Activated CD8-positive, alpha-beta T cell treated with anti-CD3 and anti-CD28 coated beads, Interleukin-2, amount 10 ng/mL, durations not matched to agents 7 days and 5 days (primary cell): ENCODE measurements around the gene BABAM2. TPM values are rescaled to one million over a fixed set of nuclear protein-coding genes. Genes with fewer than 3 reads are reported as not detected.
A peak's percentile ranks its signal among the peaks of the same experiment; 100 is the strongest.

Source experiments
- ATAC-seq: fragments of 150-1000 bp; cut with Tn5 transposase; one replicate; pipeline ENCODE4 v1.10.0; 2021; ENCODE audit warnings: moderate library complexity
- CTCF ChIA-PET: fragments of 350-600 bp; sonication (Branson Sonifier 250); formaldehyde crosslinking; loops from one replicate; lab custom pipeline; 2021; ENCODE audit warnings: antibody characterized with exemption; lab: Charles Lee
- POLR2A ChIA-PET: fragments of 350-600 bp; sonication (Branson Sonifier 250); formaldehyde crosslinking; loops from one replicate; lab custom pipeline; 2021; ENCODE audit warnings: antibody characterized with exemption; lab: Charles Lee
- DNase-seq: peaks from one replicate; pipeline ENCODE4 v3.0.0-alpha.2; 2020
- H3K27ac Mint-ChIP-seq: one replicate; pipeline ENCODE4 v1.8.0; 2021; ENCODE audit warnings: mild to moderate bottlenecking, mixed read lengths
- H3K27me3 Mint-ChIP-seq: one replicate; pipeline ENCODE4 v1.8.0; 2021; ENCODE audit warnings: low read depth, mixed read lengths
- H3K36me3 Mint-ChIP-seq: one replicate; pipeline ENCODE4 v1.8.0; 2021; ENCODE audit warnings: low read depth, mixed read lengths
- H3K4me1 Mint-ChIP-seq: one replicate; pipeline ENCODE4 v1.8.0; 2021; ENCODE audit warnings: low read depth, mixed read lengths
- H3K4me3 Mint-ChIP-seq: one replicate; pipeline ENCODE4 v1.8.0; 2021; ENCODE audit warnings: mild to moderate bottlenecking, mixed read lengths
- H3K9me3 Mint-ChIP-seq: one replicate; pipeline ENCODE4 v1.8.0; 2022; ENCODE audit warnings: mixed read lengths; ENCODE audit not compliant: insufficient read depth
- total RNA-seq, 2 experiments: library from RNA; stranded (reverse); gene quantifications; one replicate each; pipeline ENCODE4 v1.2.3, GENCODE V29; 2021

BABAM2 gene
- total RNA-seq, 2 experiments from 2014 or later: 47.0 to 49.0 TPM

GRCh38 chr2:28349546-28350165 is 459.1 kb downstream of the BABAM2 start:
- ChIA-PET POLR2A (no interaction called here), CTCF (interaction anchor here (0.9 to 1.1 kb wide), 2 partner anchors 15 to 666 kb away, joined by 3 to 4 read pairs; no protein-coding TSS in a partner anchor)
- Mint-ChIP-seq H3K4me3 (no peak overlapping the region), H3K27ac (peak overlapping the region; percentile 18), H3K36me3 (no peaks in the 10 kb centered on the region), H3K9me3 (no peaks in the 10 kb centered on the region), H3K4me1 (peaks cover 39% of the 10 kb centered on the region), H3K27me3 (no peaks in the 10 kb centered on the region)
- ATAC-seq (no peak), DNase-seq (no peak)

- ATAC-seq (no peak), DNase-seq (no peak)
- Mint-ChIP-seq H3K27me3 (no peaks in the 10 kb centered on the region), H3K36me3 (no peaks in the 10 kb centered on the region), H3K4me3 (no peak overlapping the region), H3K9me3 (no peaks in the 10 kb centered on the region), H3K27ac (no peak overlapping the region), H3K4me1 (peaks cover 39% of the 10 kb centered on the region)
- POLR2A ChIA-PET: no interaction called here
- CTCF ChIA-PET: interaction anchor here (0.6 to 1.1 kb wide), 3 partner anchors 14 to 666 kb away, joined by 3 to 4 read pairs (median 3); no protein-coding TSS in a partner anchor
Observed at GRCh38 chr2:28350196-28350595, 459.7 kb downstream of the BABAM2 start.

GRCh38 chr2:28350791-28351285 is 460.3 kb downstream of the BABAM2 start:
- CTCF ChIA-PET: interaction anchor here (0.6 kb wide), 1 partner anchor 581 kb away, joined by 3 read pairs; no protein-coding TSS in a partner anchor
- no peak for ATAC-seq
- Mint-ChIP-seq H3K27me3 (no peaks in the 10 kb centered on the region), H3K27ac (no peak overlapping the region), H3K4me3 (no peak overlapping the region), H3K36me3 (no peaks in the 10 kb centered on the region), H3K9me3 (no peaks in the 10 kb centered on the region), H3K4me1 (peaks cover 42% of the 10 kb centered on the region)
- POLR2A ChIA-PET: no interaction called here
- DNase-seq: no peak

- Mint-ChIP-seq H3K4me1 (peaks cover 40% of the 10 kb centered on the region), H3K9me3 (no peaks in the 10 kb centered on the region), H3K36me3 (no peaks in the 10 kb centered on the region), H3K4me3 (no peak overlapping the region), H3K27ac (peak overlapping the region; percentile 52), H3K27me3 (no peaks in the 10 kb centered on the region)
- ChIA-PET CTCF (no interaction called here), POLR2A (no interaction called here)
- ATAC-seq: no peak
- no peak for DNase-seq
Observed at GRCh38 chr2:28351621-28352020, 461.1 kb downstream of the BABAM2 start.

GRCh38 chr2:28352104-28352503 is 461.6 kb downstream of the BABAM2 start:
- Mint-ChIP-seq H3K4me1 (peaks cover 37% of the 10 kb centered on the region), H3K27me3 (no peaks in the 10 kb centered on the region), H3K36me3 (no peaks in the 10 kb centered on the region), H3K4me3 (no peak overlapping the region), H3K9me3 (no peaks in the 10 kb centered on the region), H3K27ac (no peak overlapping the region)
- no peak for DNase-seq
- POLR2A ChIA-PET: no interaction called here
- ATAC-seq: no peak
- CTCF ChIA-PET: no interaction called here

- Mint-ChIP-seq H3K4me3 (no peak overlapping the region), H3K27me3 (no peaks in the 10 kb centered on the region), H3K4me1 (peaks cover 33% of the 10 kb centered on the region), H3K9me3 (no peaks in the 10 kb centered on the region), H3K27ac (no peak overlapping the region), H3K36me3 (no peaks in the 10 kb centered on the region)
- ChIA-PET CTCF (no interaction called here), POLR2A (no interaction called here)
- DNase-seq (no peak), ATAC-seq (no peak)
Observed at GRCh38 chr2:28352610-28353195, 462.2 kb downstream of the BABAM2 start.

- Mint-ChIP-seq H3K27ac (peak overlapping the region; percentile 18), H3K9me3 (no peaks in the 10 kb centered on the region), H3K4me1 (peaks cover 36% of the 10 kb centered on the region), H3K27me3 (no peaks in the 10 kb centered on the region), H3K36me3 (no peaks in the 10 kb centered on the region), H3K4me3 (no peak overlapping the region)
- DNase-seq: no peak
- POLR2A ChIA-PET: no interaction called here
- no peak for ATAC-seq
- CTCF ChIA-PET: no interaction called here
Observed at GRCh38 chr2:28354920-28355520, 464.5 kb downstream of the BABAM2 start.

GRCh38 chr2:28355521-28356094 is 465.1 kb downstream of the BABAM2 start:
- no peak for DNase-seq
- Mint-ChIP-seq H3K4me3 (no peak overlapping the region), H3K4me1 (peaks cover 42% of the 10 kb centered on the region)

GRCh38 chr2:28356095-28356911 is 465.8 kb downstream of the BABAM2 start:
- no peaks in the 10 kb centered on the region for H3K27me3 Mint-ChIP-seq
- H3K4me3 Mint-ChIP-seq: no peak overlapping the region
- ChIA-PET CTCF (interaction anchor here (1.2 kb wide), 1 partner anchor 673 kb away, joined by 4 read pairs; no protein-coding TSS in a partner anchor), POLR2A (interaction anchor here (0.5 to 1.3 kb wide), 4 partner anchors 10 to 192 kb away, joined by 3 read pairs; no protein-coding TSS in a partner anchor)
- H3K36me3 Mint-ChIP-seq: no peaks in the 10 kb centered on the region
- ATAC-seq (no peak), DNase-seq (no peak)
- peak overlapping the region; percentile 36 for H3K27ac Mint-ChIP-seq
- H3K9me3 Mint-ChIP-seq: no peaks in the 10 kb centered on the region
- H3K4me1 Mint-ChIP-seq: peaks cover 46% of the 10 kb centered on the region

More at GRCh38 chr2:28355521-28356094, 465.1 kb downstream of the BABAM2 start:
- ChIA-PET CTCF (interaction anchor here (1.2 kb wide), 1 partner anchor 672 kb away, joined by 4 read pairs; no protein-coding TSS in a partner anchor), POLR2A (interaction anchor here (0.5 to 1.3 kb wide), 2 partner anchors 11 to 191 kb away, joined by 3 read pairs; no protein-coding TSS in a partner anchor)
- no peaks in the 10 kb centered on the region for H3K36me3 Mint-ChIP-seq
- H3K27ac Mint-ChIP-seq: peak overlapping the region; percentile 36
- ATAC-seq: no peak
- H3K27me3 Mint-ChIP-seq: no peaks in the 10 kb centered on the region
- no peaks in the 10 kb centered on the region for H3K9me3 Mint-ChIP-seq

- H3K27ac Mint-ChIP-seq: peak overlapping the region; percentile 52
- POLR2A ChIA-PET: interaction anchor here (1.2 to 1.3 kb wide), 2 partner anchors 9 to 52 kb away, joined by 3 read pairs; no protein-coding TSS in a partner anchor
Observed at GRCh38 chr2:28357055-28357454, 466.5 kb downstream of the BABAM2 start.

More at GRCh38 chr2:28357055-28357454, 466.5 kb downstream of the BABAM2 start:
- Mint-ChIP-seq H3K4me1 (peaks cover 50% of the 10 kb centered on the region), H3K9me3 (no peaks in the 10 kb centered on the region), H3K36me3 (no peaks in the 10 kb centered on the region), H3K27me3 (no peaks in the 10 kb centered on the region), H3K4me3 (no peak overlapping the region)
- no peak for DNase-seq
- CTCF ChIA-PET: no interaction called here
- no peak for ATAC-seq
